ENCODE measurements around the gene CYB561A3.

GRCh38 chr11:61310749-61311148, 50.9 kb downstream of the CYB561A3 start:
- no peak for TF ChIP-seq CTCF (IDR thresholded peaks at IDR 0.05; ENCODE audit: insufficient read depth, low read depth, low read length)
- no peak for TF ChIP-seq EZH2 (IDR thresholded peaks at IDR 0.05; ENCODE audit: insufficient read depth, low read length)

Data from astrocyte (in vitro differentiated cells and primary cell).